ENCODE measurements around the gene RIC3. TPM values are rescaled to one million over a fixed set of nuclear protein-coding genes. Genes with fewer than 3 reads are reported as not detected.

RIC3 gene
- total RNA-seq, 1 experiment from 2014 or later: 0.38 TPM

DNA sequence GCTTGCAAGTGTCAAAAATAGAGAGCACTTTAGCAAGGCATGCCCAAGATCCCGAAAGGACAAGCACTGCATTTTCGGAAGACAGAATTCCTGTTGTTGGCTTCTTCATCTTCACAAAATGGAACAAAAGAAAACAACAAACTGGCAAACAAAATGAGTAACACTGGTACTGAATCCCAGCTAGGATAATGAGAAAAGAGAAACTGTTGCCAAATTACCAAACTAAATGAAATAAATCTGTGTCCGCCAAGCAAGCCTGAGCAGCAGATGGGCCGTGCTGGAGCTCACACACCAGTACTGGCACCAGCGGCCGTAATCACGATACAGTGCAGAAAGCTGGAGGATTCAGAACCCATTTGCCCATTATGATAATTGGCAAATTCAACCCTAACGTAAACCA lies 57.2 kb downstream of the RIC3 start:
- Mint-ChIP-seq H3K27ac (ENCODE audit: unreplicated experiment) (no peak overlapping the region), H3K9me3 (ENCODE audit: low read depth, unreplicated experiment) (peaks cover 5% of the 10 kb centered on the region), H3K27me3 (ENCODE audit: unreplicated experiment) (peaks cover 25% of the 10 kb centered on the region), H3K4me1 (ENCODE audit: low read depth, unreplicated experiment) (no peaks in the 10 kb centered on the region), H3K4me3 (ENCODE audit: low read depth, unreplicated experiment) (no peak overlapping the region), H3K36me3 (ENCODE audit: insufficient read depth, unreplicated experiment) (no peaks in the 10 kb centered on the region)
- intact Hi-C loops (cut with micrococcal nuclease; ENCODE audit: unreplicated experiment): no loop called here
- BruUV-seq (replicated peaks): no TSS peak
- TF ChIP-seq, protein P1, sequence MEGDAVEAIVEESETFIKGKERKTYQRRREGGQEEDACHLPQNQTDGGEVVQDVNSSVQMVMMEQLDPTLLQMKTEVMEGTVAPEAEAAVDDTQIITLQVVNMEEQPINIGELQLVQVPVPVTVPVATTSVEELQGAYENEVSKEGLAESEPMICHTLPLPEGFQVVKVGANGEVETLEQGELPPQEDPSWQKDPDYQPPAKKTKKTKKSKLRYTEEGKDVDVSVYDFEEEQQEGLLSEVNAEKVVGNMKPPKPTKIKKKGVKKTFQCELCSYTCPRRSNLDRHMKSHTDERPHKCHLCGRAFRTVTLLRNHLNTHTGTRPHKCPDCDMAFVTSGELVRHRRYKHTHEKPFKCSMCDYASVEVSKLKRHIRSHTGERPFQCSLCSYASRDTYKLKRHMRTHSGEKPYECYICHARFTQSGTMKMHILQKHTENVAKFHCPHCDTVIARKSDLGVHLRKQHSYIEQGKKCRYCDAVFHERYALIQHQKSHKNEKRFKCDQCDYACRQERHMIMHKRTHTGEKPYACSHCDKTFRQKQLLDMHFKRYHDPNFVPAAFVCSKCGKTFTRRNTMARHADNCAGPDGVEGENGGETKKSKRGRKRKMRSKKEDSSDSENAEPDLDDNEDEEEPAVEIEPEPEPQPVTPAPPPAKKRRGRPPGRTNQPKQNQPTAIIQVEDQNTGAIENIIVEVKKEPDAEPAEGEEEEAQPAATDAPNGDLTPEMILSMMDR (IDR thresholded peaks at IDR 0.05; ENCODE audit: unreplicated experiment): no peak
- DNase-seq: no peak
- CTCF ChIA-PET: no interaction called here

DNA sequence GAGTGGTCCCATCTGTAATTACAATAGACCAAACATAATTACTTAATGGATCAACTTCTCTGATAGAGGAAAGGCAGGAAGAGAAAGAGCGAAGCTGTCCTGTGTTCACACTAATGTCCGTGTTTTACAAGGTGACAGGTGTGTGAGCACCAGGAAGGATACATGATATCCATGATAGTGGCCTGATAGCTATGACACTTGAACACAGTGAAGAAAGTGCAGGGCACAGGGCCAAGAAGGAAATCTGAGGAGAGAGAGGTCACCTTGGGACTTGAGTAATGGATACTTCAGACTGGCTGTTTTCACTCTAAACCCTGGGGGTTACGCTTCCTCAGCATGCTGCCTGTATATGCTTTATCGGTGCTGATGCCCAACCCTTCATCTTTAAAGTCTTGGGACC lies 58.4 kb downstream of the RIC3 start:
- Mint-ChIP-seq H3K27ac (ENCODE audit: unreplicated experiment) (no peak overlapping the region), H3K4me1 (ENCODE audit: low read depth, unreplicated experiment) (no peaks in the 10 kb centered on the region), H3K4me3 (ENCODE audit: low read depth, unreplicated experiment) (no peak overlapping the region), H3K36me3 (ENCODE audit: insufficient read depth, unreplicated experiment) (no peaks in the 10 kb centered on the region), H3K27me3 (ENCODE audit: unreplicated experiment) (peaks cover 25% of the 10 kb centered on the region), H3K9me3 (ENCODE audit: low read depth, unreplicated experiment) (peaks cover 5% of the 10 kb centered on the region)
- TF ChIP-seq, protein P1 (IDR thresholded peaks at IDR 0.05; ENCODE audit: unreplicated experiment): no peak
- intact Hi-C loops (cut with micrococcal nuclease; ENCODE audit: unreplicated experiment): no loop called here
- no TSS peak for BruUV-seq (replicated peaks)
- CTCF ChIA-PET: no interaction called here
- DNase-seq: no peak

DNA sequence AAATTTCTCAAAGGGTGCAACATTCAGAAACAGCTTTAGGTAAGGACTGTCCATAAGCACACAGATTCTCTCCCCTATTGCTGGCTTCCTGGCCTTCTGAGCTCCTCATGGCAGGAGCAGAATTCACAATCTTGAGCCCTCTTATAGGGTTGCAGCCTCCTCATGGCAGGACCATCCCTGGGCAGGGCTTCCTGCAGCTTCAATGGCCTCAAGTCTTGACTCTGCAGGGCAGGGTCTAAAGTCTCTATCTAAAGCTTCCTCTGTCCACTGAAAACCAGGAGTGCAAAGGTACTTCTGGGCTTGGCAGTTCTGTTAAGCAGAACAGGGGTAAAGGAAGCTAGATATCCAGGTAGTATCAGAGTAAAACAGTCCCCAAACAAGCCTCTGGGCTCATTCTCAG lies 59.1 kb downstream of the RIC3 start:
- no peak for DNase-seq
- H3K4me3 Mint-ChIP-seq (ENCODE audit: low read depth, unreplicated experiment): no peak overlapping the region
- TF ChIP-seq, protein P1 (IDR thresholded peaks at IDR 0.05; ENCODE audit: unreplicated experiment): no peak
- H3K27me3 Mint-ChIP-seq (ENCODE audit: unreplicated experiment): peaks cover 25% of the 10 kb centered on the region
- no peak overlapping the region for H3K27ac Mint-ChIP-seq (ENCODE audit: unreplicated experiment)
- CTCF ChIA-PET: no interaction called here
- no TSS peak for BruUV-seq (replicated peaks)
- H3K36me3 Mint-ChIP-seq (ENCODE audit: insufficient read depth, unreplicated experiment): no peaks in the 10 kb centered on the region
- H3K4me1 Mint-ChIP-seq (ENCODE audit: low read depth, unreplicated experiment): no peaks in the 10 kb centered on the region
- intact Hi-C loops (cut with micrococcal nuclease; ENCODE audit: unreplicated experiment): no loop called here
- H3K9me3 Mint-ChIP-seq (ENCODE audit: low read depth, unreplicated experiment): peaks cover under 1% of the 10 kb centered on the region

DNA sequence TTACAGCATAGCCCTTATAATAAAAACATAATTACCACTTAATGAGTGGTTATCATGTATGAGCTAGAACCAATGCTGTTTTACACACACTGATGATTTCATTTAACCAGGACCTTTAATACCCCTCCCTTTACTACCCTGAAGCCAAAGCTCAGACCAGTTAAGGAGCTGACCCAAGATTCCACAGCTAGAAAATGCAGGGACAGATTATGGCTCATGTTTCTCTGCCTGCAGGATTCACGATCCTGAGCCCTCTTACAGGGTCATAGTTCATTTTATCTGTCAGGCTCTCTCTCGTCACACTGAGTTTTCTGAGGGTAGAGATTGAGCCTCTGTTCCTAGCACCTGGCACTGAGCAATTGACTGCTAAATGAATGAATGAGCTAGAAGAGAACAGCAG lies 60.4 kb downstream of the RIC3 start:
- no peaks in the 10 kb centered on the region for H3K9me3 Mint-ChIP-seq (ENCODE audit: low read depth, unreplicated experiment)
- H3K4me3 Mint-ChIP-seq (ENCODE audit: low read depth, unreplicated experiment): no peak overlapping the region
- H3K27me3 Mint-ChIP-seq (ENCODE audit: unreplicated experiment): peaks cover 25% of the 10 kb centered on the region
- BruUV-seq (replicated peaks): no TSS peak
- intact Hi-C loops (cut with micrococcal nuclease; ENCODE audit: unreplicated experiment): no loop called here
- DNase-seq: no peak
- CTCF ChIA-PET: interaction anchor here (1.7 kb wide), 1 partner anchor 9 kb away, joined by 4 read pairs; no protein-coding TSS in a partner anchor
- H3K36me3 Mint-ChIP-seq (ENCODE audit: insufficient read depth, unreplicated experiment): no peaks in the 10 kb centered on the region
- TF ChIP-seq, protein P1 (IDR thresholded peaks at IDR 0.05; ENCODE audit: unreplicated experiment): no peak
- H3K27ac Mint-ChIP-seq (ENCODE audit: unreplicated experiment): no peak overlapping the region
- H3K4me1 Mint-ChIP-seq (ENCODE audit: low read depth, unreplicated experiment): no peaks in the 10 kb centered on the region
